ENCODE results near the gene PWWP2B. TPM values are rescaled to one million over a fixed set of nuclear protein-coding genes. Genes with fewer than 3 reads are reported as not detected.

PWWP2B gene
- total and polyA plus RNA-seq, 9 of the 15 experiments (the other 6 are each of a cell fraction or from before 2014, with no cell fraction given) = 0.07 to 9.2 (median 1.6) TPM; not detected in 1

GRCh38 chr10:132423966-132424861 is 27.2 kb downstream of the PWWP2B start:
- H3K27me3 ChIP-seq (ENCODE audit: control insufficient read depth in 2 of 2, insufficient read depth in 2 of 2, low read length in 2 of 2) = no peaks in the 10 kb centered on the region
- no peaks in the 10 kb centered on the region for H3K9me1 ChIP-seq (ENCODE audit: control insufficient read depth, insufficient read depth, low read length)
- no TSS peak for BruUV-seq (replicated peaks)
- ATAC-seq (no peak), FAIRE-seq (no peak), DNase-seq (ENCODE audit: extremely low read depth in 1 of 4, low spot score in 3 of 4) (no peak)
- no peak overlapping the region for H3K4me2 ChIP-seq (ENCODE audit: insufficient read depth, low read length)
- H3K4me3 ChIP-seq = no peak overlapping the region
- no peak overlapping the region for H3K9ac ChIP-seq (ENCODE audit: insufficient read depth in 1 of 2, low read depth in 2 of 2, low read length in 2 of 2)
- peaks cover 18 to 49% of the 10 kb centered on the region in 2 experiments for H3K4me1 ChIP-seq (replicated peaks in 1 of 2; ENCODE audit: control insufficient read depth in 2 of 2, insufficient read depth in 2 of 2, low read length in 2 of 2)
- intact Hi-C loops (cut with micrococcal nuclease) = no loop called here
- no peaks in the 10 kb centered on the region for H3K9me3 ChIP-seq (replicated peaks; ENCODE audit: control insufficient read depth, insufficient read depth, low read depth, low read length)
- H4K20me1 ChIP-seq (replicated peaks; ENCODE audit: control insufficient read depth, insufficient read depth, low read length) = no peaks in the 10 kb centered on the region
- no peaks in the 10 kb centered on the region; the same call in 2 of the 3 replicates for H3K79me2 ChIP-seq (ENCODE audit: control insufficient read depth, insufficient read depth, low read length)
- no peaks in the 10 kb centered on the region for H3K36me3 ChIP-seq (ENCODE audit: control insufficient read depth, insufficient read depth, low read length)
- H2AFZ ChIP-seq (ENCODE audit: low read depth, low read length) = no peak overlapping the region
- POLR2A ChIA-PET = interaction anchor here (1.2 kb wide), 1 partner anchor 20 kb away, joined by 3 read pairs; no protein-coding TSS in a partner anchor
- no peak overlapping the region for H3K27ac ChIP-seq (ENCODE audit: extremely low read depth, low read depth, low read length)
- TF ChIP-seq HNRNPUL1 (IDR thresholded peaks at IDR 0.05; ENCODE audit: low read length) = no peak
- TF ChIP-seq, protein P1, sequence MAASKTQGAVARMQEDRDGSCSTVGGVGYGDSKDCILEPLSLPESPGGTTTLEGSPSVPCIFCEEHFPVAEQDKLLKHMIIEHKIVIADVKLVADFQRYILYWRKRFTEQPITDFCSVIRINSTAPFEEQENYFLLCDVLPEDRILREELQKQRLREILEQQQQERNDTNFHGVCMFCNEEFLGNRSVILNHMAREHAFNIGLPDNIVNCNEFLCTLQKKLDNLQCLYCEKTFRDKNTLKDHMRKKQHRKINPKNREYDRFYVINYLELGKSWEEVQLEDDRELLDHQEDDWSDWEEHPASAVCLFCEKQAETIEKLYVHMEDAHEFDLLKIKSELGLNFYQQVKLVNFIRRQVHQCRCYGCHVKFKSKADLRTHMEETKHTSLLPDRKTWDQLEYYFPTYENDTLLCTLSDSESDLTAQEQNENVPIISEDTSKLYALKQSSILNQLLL (CRISPR knock-in tag; IDR thresholded peaks at IDR 0.05; ENCODE audit: borderline replicate concordance) = no peak
- TF ChIP-seq KLF1 (tag; IDR thresholded peaks at IDR 0.05) = no peak
- TF ChIP-seq, protein P2, sequence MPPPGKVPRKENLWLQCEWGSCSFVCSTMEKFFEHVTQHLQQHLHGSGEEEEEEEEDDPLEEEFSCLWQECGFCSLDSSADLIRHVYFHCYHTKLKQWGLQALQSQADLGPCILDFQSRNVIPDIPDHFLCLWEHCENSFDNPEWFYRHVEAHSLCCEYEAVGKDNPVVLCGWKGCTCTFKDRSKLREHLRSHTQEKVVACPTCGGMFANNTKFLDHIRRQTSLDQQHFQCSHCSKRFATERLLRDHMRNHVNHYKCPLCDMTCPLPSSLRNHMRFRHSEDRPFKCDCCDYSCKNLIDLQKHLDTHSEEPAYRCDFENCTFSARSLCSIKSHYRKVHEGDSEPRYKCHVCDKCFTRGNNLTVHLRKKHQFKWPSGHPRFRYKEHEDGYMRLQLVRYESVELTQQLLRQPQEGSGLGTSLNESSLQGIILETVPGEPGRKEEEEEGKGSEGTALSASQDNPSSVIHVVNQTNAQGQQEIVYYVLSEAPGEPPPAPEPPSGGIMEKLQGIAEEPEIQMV (tag; conservative IDR thresholded peaks at IDR 0.05; ENCODE audit: low read depth) = no peak
- TF ChIP-seq POLR2AphosphoS5 (IDR thresholded peaks at IDR 0.05; ENCODE audit: control insufficient read depth, insufficient read depth, low read depth, low read length) = no peak
- in situ Hi-C loops (cut with MboI) = no loop called here
- CTCF ChIA-PET (ENCODE audit: low intra/inter-chr PET ratio) = no interaction called here
- WGBS (ENCODE audit: insufficient coverage, low coverage, missing lambda C conversion rate) = 52% methylated on average over 13 of the region's 21 CpGs

Data from K562 (cell line).